ENCODE results near the gene MFRP.

The MFRP gene

DNA sequence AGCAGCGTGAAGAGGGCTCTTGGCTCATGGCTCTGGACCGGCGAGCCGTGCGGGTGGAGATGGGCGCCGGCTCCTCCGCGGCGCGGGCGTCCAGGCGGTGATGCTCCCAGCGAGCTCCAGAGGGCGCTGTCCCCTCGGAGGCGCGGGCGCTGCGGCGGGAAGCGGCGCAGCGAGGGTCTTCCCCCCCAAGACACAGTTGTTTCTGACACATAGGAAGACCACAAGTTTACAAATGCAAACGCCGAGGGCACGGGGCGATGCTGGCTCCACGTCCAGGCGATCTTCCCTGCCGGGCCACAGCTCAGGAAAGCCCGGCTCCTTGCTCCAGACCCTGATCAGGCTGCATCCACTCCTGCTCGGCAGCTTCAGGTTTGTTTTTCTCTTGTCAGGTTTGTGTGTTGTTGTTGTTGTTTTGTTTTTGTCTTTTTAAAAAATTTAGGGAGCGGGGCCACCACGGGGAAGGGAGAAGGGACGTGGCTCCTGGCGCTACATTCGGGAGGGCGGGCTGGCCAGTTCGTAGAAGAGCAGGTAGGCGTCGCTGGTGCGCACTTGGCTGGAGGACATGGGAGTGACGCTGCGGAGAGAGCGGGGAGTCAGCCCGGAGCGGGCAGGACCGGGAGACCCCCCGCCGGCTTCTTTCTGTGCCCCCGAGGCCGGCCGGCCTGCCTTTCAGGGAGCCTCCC lies 10.0 kb upstream of the MFRP start:
- peak; percentile 82 for DNase-seq

DNA sequence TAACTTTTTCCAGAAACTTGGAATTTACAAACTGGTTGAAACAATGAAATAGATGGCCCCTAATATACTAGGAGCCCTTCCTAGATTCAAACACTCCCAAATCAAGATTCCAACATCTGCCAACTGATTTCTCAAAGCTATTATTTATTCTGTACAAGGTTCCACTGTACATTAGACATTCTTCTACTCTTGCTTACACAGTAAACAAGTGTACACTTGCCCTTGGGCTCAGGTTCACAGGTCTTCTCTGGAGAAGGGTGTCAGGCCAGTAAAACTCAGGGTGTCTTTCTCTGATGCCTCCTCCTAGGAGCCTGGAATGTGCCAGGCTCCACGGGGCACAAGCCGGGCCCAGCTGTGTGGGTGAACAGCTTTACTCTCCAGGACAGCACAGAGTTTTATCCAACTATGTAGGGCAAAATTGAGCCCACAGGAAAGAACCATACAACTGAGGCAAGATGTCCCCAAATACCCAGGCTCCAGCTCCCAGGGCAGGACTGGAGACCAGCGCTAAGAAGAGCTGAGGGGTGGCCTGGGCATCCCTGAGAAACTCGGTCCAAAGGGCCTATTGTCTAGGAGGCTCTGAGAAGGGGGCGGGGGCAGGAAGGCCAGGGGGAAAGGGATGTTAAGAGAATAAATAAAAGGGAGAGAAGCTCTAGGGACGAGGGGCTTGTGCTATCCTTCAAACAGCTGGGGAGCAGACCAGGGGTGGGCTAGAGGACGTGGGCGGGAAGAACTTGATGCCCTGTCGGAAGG lies 8.8 kb upstream of the MFRP start:
- no peak for DNase-seq

DNA sequence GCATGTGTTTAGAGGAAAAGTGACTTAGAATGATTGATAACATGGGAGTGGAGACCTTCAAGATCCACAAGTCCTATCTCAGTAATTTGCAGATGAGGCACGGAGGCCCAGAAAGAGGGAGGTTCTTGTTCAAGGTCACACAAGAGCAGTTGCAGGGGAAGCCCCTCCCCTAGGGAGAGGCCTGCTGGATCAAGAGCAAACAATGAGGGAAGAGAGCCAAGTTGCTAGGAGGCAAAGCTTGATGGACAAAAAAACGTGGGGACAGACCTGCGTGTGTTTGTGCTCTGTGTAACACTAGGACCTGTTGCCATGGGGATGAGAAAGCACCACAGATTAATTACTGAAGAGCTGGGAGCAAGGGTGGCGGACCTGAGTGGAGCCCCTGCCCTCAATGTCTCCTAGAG lies 6.4 kb upstream of the MFRP start:
- peak; percentile 96 for DNase-seq

DNA sequence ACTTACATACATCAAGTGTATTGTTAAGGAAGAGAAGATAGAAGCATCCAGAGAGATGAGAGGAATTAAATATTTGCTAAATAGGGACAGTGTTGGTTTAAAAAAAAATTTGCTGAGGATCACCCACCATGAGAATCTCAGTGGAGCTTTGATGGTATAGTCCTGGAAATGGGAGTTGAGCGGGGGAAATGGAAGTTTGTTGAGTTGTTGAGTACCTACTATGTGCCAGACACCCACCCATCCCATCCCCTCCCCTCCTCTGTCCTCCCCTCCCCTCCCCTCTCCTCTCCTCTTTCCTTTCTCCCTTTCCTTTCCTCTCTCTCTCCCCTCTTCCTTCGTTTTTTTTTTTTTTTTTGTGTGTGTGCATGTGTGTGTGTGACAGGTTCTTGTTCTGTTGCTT lies 4.7 kb upstream of the MFRP start:
- no peak for DNase-seq

DNA sequence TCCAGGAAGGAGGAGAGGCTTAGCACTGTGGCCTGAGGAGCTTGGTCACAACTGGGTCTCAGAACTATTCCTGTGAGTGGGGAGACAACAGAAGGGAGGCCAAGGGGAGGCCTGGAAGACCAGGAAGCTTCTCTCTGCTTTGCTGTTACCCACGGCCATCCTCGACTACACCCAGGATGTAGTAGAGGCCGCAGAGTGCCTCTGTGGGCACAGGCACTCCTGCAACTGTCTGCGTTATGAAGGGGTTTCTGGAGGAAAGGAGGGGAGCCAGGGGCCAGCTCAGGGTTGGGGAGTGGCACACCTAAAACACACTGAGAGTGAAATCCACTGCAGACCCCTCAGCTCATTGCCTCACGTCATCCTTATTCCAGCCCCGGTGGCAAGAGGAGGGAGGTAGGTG lies 3.8 kb upstream of the MFRP start:
- DNase-seq = no peak

DNA sequence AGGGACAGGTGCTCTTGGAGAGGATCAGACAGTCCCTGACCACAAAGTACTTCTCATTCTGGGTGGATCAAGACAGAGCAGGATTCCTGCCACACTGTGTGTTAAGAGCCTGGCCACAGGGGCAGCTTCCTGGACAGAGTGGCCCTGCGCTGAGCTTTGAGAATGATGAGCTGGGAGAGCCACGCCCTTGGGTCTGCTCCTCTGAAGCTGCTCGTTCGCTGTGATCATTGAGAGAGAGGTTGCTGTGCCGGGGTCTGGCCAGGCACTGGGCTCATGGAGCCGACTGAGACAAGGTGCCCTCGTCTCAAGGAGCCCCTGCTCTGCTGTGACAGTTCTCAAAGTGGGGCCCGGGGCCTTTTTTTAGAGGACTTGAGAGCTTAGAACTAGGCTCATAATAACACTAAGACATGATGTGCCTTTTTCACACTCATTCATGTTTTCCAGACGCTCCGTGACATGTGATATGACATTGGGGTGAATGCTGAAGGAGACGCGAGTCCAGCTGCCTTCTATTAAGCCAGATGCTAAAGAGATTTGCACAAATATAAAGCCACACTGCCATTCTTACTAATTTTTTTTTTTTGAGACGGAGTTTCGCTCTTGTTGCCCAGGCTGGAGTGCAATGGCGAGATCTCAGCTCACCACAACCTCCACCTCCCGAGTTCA lies 1.6 kb upstream of the MFRP start:
- DNase-seq = peak; percentile 18

DNA sequence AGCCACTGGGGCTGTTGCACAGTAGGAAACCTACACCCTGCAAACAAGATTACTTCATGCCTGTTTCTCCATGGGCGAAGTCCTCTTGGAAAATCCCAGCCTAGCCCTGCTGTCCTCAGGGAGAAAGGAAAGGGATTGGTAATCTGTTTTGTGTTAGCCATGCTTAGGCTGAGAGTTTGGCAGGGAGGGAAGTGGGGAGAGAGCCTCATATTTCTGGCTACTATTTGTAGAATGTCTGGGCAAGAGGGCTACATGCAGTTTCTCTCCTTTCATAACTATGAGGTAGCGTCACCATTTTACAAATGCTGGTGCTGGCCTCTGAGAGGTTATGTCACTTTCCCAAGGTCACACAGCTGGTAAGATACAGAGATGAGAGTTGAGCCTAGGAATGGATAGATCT lies 737 bp upstream of the MFRP start:
- no peak for DNase-seq

DNA sequence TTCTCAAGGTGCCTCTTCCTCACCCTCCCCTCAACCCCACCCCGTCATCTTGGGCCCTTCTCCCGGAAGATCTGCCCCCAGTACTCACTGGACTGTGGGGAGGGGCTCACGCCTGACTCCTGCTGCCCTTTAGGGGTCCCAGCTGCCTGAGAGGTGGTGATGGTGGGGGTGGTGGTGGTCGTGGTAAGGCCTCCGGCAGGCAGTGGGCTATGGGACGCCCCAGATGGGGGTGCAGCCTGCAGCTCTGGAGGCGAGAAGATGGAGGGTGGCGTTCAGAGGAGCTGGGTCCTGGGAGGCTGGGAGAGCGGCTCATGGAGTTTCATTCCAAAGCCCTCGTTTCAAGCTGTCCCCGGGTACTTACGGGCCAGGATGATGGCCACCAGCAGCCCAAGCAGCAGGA lies 820 bp downstream of the MFRP start:
- DNase-seq = no peak

DNA sequence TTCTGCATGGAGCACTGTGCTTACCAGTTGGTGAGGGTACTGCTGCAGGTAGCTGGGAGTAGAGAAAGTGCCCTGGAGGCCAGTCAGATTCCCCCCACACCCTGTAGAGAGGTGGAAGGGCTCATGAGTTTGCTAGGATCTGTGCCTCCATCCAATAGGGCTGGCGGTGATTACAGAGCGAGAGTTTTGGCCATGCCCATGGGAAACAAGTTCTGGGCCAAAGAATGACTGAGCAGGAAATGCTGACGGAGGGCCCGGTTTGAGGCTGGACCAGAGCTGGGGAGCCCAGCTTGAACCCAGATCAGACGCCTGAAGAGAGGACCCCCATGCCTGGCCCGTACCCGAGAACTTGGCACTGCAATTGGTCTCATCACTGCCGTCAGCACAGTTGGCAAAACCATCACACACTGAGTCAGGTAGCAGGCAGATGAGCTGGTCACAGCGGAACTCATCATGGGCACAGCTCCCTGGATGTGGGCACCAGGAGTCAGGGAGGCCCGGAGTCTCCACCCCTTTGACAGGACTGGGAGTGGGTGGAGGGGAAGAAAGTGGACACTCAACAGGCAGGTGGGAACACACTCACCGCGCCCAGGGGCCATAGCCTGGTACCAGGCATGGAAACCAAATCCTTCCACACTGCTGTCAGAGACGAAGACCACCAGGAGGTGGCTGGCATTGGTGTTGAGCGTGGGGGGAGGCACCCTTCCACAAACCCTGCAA lies 2.1 kb downstream of the MFRP start:
- no peak for DNase-seq

DNA sequence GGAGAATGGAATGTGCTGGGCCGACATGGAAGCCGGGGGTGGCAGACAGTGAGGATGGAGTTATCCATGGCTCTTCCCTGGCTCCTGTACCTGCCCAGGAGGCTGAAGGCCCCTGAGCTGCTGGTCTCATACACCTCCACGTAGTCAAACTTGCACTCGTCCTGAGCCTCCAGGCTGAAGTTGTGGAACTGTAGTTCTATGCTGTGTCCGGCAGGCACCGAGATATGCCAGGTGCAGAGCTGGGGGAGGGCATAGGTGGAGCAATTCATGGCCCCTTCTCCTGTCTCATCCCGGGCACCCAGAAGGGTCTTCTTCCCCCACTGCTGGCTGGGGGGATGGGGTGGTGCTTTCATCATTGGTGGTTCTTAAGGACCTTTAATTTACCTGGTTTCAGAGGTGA lies 2.8 kb downstream of the MFRP start:
- no peak for DNase-seq

DNA sequence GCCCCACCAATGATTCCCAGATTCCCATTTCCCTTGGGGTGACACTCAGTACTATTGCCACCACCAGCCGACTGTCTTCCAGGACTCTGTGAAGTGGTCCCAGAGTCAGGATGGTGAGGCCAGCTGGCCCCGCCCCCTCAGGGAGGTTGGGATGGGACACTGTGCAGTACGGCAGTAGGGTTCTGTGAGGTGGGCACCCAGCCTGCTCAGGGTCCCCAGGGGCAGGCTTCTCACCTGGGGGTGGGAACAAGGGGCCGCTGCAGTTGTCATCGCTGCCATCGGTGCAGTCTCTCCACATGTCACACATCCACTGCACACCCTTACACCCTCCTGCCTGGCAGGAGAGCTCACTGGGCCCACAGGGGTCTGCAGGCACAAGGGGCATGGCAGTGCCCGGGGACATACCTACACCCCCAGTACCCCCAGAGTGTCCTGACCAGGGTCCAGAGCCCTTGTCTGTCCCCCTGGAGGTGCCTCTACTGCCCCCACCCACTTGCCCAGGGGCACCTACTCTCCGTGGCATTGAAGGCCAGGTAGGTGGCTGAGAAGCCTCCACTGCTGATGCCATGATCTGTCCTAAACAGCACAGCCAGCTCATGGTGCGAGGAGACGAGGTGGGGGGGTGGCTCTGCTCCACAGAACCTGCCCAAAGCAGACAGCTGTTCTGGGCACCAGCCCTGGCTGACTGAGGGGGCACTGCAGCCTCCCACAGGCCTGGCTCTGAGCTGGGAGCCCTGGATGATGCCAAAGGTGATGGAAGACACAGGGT lies 4.0 kb downstream of the MFRP start:
- no peak for DNase-seq

DNA sequence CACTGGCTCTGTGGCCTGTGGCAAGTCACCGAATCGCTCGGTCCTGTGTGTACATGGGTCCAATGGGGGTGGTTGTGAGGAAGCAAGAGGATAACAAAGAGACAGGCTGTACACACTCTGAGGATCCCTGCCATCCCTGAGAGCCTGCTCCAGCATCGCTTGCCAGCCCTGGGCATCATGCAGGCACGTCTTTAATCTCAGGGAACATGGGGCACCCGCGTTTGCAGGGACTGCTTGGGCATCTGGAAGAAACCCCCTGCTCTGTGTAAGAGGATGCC lies 4.5 kb downstream of the MFRP start:
- no peak for DNase-seq

DNA sequence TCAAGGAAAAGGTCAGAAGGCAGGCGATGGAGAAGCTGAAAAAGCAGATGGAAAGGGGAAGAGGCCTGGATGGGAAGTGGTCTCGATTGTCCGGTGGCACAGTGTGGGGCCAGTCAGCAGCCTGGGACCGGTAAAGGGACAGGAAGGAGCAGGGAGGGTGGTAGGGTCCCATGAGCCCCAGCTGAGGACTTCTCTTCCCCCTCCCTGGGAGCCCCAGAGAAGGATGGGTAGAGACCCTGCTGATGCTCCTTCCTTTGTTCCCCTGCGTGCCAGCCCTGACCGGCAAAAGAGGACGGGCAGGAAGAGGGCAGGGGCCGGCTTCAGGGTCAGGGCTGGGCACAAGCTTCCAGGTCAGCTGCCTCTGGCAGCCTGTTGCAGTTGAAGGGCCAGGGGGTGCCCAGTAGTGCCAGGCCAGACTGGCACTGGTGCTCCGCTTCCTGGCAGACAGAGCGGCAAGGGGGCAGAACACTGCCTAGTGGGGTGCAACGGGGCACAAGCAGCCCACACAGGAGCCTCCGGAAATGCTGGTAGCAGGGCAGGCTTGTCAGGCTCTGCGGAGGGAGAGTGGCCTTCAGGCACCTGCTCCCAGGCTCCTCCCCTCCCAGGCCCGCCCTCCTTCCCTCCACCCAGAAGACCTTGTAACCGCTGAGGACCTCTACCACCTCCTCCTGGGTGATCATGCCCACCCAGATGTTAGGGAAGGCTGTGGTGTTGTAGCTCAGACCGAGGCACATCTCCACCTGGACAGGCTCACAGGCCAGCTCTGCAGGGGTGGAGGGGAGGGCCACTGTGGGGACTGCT lies 5.1 kb downstream of the MFRP start:
- no peak for DNase-seq

DNA sequence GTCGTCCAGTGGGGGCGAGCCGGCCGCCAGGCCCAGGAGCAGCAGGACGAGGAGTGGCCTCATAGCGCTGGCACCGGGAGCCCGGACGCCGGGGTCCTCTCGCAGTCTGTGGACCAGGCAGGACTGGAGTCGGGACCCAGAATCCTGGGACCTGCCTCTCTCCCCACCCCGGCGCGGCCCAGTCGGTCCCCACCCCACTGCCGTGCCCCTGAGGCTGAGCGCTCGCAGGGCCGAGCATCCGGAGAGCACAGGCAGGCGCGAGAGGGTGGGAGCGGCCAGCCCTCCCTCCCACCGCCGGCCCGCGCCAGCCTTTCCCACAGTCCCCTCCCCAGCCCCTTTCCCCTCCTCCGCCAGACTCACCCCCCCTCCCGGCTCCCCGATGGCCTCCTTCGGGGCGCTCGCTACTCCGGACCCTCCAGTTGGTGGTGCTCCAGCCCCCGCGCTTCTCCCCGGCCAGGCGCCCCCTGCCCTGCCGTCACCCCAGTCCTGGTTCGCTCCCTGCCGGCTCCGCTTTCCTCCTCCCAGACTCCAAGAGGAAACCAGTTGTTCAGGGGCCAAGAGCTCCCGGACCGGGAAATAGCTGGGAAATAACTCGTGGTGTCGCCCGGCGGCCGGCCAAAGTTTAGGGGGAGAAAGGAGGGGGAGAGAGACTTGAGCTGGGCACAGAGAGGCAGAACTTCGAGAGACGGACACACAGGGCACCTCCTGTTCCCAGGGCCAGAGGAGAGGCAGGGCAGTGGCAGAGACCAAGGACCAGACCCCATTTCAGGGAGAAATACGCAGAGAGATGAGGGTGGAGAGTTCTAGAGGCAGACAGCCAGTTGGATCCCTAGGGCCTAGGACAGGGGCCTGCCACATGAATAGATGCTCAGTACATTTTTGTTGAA lies 5.9 kb downstream of the MFRP start, which contains the start of gene C1QTNF5:
Gene C1QTNF5, minus strand, starts transcription at position 549 of the 887 bp plus-strand sequence. Its CDS starts 486 bp downstream, at position 63.
- DNase-seq = no peak

DNA sequence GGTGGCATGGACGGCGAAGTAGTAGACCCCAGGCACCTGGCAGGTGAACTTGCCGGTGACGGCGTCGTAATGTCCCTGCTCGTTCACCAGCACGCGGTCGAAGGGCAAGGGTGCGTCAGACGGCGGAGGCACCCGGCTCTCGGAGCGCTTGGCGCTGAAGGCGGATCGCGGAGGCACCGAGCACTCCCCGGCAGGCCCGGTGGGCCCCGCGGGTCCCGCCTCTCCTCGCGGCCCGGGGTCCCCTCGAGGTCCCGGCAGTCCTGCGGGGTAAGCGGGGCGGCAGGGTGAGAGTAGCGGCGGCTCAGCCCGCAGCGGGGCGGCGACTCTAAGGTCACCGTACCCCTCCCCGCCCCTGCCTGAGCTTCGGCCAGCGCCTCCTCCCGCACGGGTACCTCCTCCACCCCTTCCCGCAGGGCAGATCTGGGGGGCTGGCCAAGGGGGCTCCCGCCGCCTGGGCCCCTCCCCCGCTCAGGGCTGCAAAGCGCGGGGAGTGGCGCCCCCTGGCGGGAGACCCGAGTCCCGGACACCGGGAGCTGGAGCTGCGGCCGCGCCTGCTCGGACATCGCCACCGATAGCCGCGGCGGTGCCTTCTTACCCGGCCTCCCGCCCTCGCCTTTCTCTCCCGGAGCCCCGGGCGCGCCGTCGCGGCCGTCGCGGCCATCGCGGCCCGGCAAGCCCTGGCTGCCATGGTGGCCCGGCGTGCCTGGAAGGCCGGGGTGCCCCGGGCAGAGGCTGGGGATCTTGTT lies 6.7 kb downstream of the MFRP start:
- peak; percentile 76 for DNase-seq

DNA sequence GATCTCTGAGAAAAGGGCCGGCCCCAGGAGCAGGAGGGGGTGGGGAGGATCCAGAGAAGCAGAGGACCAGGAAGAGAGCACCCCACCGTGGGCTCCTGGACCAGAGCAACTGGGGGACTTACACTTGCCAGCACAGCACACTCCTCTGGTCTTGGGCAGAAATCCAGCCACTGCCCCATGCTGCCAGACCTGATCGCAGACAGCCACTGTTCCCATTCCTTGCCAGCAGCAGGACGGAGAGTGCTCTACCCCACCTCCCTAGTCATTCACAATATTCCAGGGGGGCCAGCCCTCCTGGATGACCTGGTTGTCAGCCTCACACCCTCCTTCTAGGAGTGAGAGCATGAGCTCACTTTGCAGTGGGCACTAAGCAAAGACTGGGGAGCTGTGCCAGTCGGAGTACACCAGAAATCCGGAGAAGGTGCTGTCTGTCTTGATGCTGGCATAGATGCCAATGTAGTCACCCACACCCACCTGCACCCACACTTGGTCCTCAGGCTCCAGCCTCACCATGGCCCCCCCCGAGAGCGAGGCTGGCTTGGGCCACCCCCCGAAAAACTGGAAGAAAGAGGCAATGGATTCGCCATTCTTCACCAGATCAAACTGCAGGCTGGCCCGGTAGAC lies 7.4 kb downstream of the MFRP start:
- peak; percentile 46 for DNase-seq

DNA sequence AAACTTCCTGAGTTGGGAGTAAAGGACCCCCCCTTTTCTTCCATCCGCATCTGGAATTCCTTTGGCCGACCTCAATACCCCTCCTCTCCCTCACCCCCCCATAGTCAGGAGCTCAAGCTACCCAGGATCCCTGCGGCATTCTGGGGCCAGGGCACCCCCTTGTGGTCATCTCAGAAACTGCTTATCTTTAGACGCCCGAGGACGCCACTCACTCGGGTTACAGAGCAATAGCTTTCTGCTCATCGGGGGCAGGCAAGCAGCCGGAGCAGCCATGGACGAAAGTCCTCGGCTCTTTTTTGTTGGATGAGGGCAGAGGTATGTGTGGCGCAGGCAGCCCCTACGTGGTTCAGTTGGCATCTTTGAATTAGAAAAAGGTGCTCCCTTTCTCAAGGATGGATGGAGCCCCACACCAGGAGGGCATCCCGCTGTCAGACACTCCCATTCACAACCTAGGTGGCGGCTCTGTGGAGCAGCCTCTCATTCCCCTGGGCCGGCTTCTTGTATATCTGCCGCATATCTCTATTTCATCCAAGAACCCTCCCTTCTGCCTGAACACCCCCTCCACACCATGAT lies 8.1 kb downstream of the MFRP start:
- peak; percentile 78 for DNase-seq

DNA sequence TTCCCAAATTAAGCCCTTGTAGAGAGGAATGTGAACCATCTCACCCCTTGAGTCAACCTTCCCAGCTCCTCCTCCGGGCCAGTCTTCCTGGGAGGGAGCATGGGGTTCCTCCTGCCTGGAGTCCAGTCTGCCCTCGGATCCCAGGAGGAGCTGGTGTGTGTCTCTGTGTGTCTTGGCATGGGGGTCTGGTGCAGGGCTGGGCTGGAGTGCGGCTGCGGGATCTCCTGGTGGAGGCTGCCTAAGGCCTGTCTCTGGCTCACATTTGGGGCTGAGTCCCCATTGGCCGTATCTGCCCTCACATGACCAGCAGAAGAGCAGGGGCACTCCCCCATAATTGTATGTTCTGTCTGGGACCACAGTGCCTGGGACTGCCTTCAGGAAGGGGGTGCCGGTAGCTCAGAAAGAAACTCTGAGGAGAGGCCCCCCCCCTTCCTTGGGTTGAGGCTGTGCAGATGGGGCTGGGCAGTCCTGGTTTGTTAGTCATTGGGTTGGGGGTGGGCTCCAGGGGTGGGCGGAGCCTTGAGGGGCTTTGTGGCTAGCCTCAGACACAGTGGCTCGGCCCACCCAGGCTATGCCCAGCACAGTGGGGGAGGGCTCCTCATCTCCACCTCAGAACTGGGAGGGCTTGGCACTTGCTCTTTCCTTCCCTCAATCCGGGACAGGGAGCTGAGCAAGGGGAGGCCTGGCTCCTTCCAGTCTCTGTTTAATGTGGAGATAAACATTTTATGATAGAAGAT lies 8.8 kb downstream of the MFRP start:
- DNase-seq = no peak
